IMR-90 (cell line): ENCODE measurements around the gene CPXM1. TPM values are rescaled to one million over a fixed set of nuclear protein-coding genes. Genes with fewer than 3 reads are reported as not detected.
A peak's percentile ranks its signal among the peaks of the same experiment; 100 is the strongest.

ENCODE experiments used
- ATAC-seq: fragments of 200-7000 bp; cut with Tn5 transposase; 2 replicates; pipeline ENCODE4 v1.9.1; 2020; ENCODE audit warnings: low read depth, mild to moderate bottlenecking, moderate library complexity
- BruUV-seq: library from RNA; stranded (reverse); fragments of 400-500 nt; replicated peaks from 2 replicates; lab custom pipeline; 2021; lab: Mats Ljungman, UMichigan
- CTCF ChIA-PET: fragments of 300-600 bp; formaldehyde crosslinking; extraction: SDS; loops from one replicate; lab custom pipeline; 2021; ENCODE audit warnings: antibody characterized with exemption; lab: Yijun Ruan, JAX
- POLR2A ChIA-PET: fragments of 300-600 bp; sonication (Branson Sonifier 250); formaldehyde crosslinking; loops from one replicate; lab custom pipeline; 2022; ENCODE audit warnings: antibody characterized with exemption; ENCODE audit not compliant: unreplicated experiment; lab: Charles Lee
- DNase-seq: peaks from one replicate; pipeline ENCODE4 v3.0.0; 2013
- H2AFZ ChIP-seq: replicated peaks from 2 replicates; pipeline ENCODE3; 2013; ENCODE audit warnings: low read length, mild to moderate bottlenecking; ENCODE audit not compliant: poor library complexity
- H2AK5ac ChIP-seq: 2 replicates; pipeline ENCODE4 v1.6.1; 2013; ENCODE audit warnings: low read depth, low read length, inconsistent platforms
- H2AK9ac ChIP-seq: replicated peaks from 2 replicates; pipeline ENCODE3; 2013; ENCODE audit warnings: mild to moderate bottlenecking, low read depth, low read length, moderate library complexity; ENCODE audit not compliant: poor library complexity
- H2BK120ac ChIP-seq: 2 replicates; pipeline ENCODE4 v1.6.1; 2013; ENCODE audit warnings: low read depth, low read length, inconsistent platforms
- H2BK15ac ChIP-seq: 3 replicates; pipeline ENCODE4 v1.6.1; 2013; ENCODE audit warnings: low read depth, low read length, inconsistent platforms
- H2BK20ac ChIP-seq: 2 replicates; pipeline ENCODE4 v1.6.1; 2013; ENCODE audit warnings: low read depth, mild to moderate bottlenecking, inconsistent platforms, low read length, moderate library complexity
- H2BK5ac ChIP-seq: 2 replicates; pipeline ENCODE4 v1.6.1; 2013; ENCODE audit warnings: mild to moderate bottlenecking, low read depth, low read length, inconsistent platforms; ENCODE audit not compliant: poor library complexity, severe bottlenecking
- H3K14ac ChIP-seq: replicated peaks from 2 replicates; pipeline ENCODE4 v1.6.1; 2013; ENCODE audit warnings: low read depth, low read length, inconsistent platforms
- H3K18ac ChIP-seq: 2 replicates; pipeline ENCODE4 v1.6.1; 2013; ENCODE audit warnings: low read depth, low read length, control low read depth
- H3K23ac ChIP-seq: 2 replicates; pipeline ENCODE4 v1.6.1; 2013; ENCODE audit warnings: low read depth, low read length, inconsistent platforms
- H3K27ac ChIP-seq: 2 replicates; pipeline ENCODE4 v1.5.1; 2013; ENCODE audit warnings: mild to moderate bottlenecking, control low read depth, low read length; ENCODE audit not compliant: insufficient read depth
- H3K27me3 ChIP-seq: 2 replicates; pipeline ENCODE4 v1.6.1; 2013; ENCODE audit warnings: low read length; ENCODE audit not compliant: control insufficient read depth, insufficient read depth
- H3K36me3 ChIP-seq: 2 replicates; pipeline ENCODE4 v1.6.1; 2013; ENCODE audit warnings: low read length, mixed read lengths; ENCODE audit not compliant: control insufficient read depth, insufficient read depth
- H3K4ac ChIP-seq: 2 replicates; pipeline ENCODE4 v1.6.1; 2013; ENCODE audit warnings: low read depth, low read length, inconsistent platforms
- H3K4me1 ChIP-seq: 2 replicates; pipeline ENCODE4 v1.6.1; 2013; ENCODE audit warnings: low read length, mixed read lengths; ENCODE audit not compliant: control insufficient read depth, insufficient read depth
- H3K4me2 ChIP-seq: 2 replicates; pipeline ENCODE4 v1.6.1; 2013; ENCODE audit warnings: low read depth, mild to moderate bottlenecking, control low read depth, low read length, moderate library complexity
- H3K4me3 ChIP-seq: 2 replicates; pipeline ENCODE4 v1.5.1; 2013; ENCODE audit warnings: low read depth, mild to moderate bottlenecking, control low read depth, low read length, moderate library complexity; ENCODE audit not compliant: insufficient read depth
- H3K56ac ChIP-seq: 2 replicates; pipeline ENCODE4 v1.6.1; 2013; ENCODE audit warnings: low read length, inconsistent platforms; ENCODE audit not compliant: insufficient read depth; ENCODE audit errors: extremely low read depth
- H3K79me1 ChIP-seq, 2 experiments: 2 replicates each; pipeline ENCODE4 v1.6.1; 2013; ENCODE audit warnings: low read length in 2 of 2, inconsistent platforms in 1 of 2, low read depth in 1 of 2
- H3K9ac ChIP-seq: 2 replicates; pipeline ENCODE4 v1.6.1; 2013; ENCODE audit warnings: low read depth, low read length, control low read depth
- H3K9me1 ChIP-seq: 2 replicates; pipeline ENCODE4 v1.6.1; 2013; ENCODE audit warnings: low read length, inconsistent platforms; ENCODE audit not compliant: insufficient read depth
- H3K9me3 ChIP-seq: 2 replicates; pipeline ENCODE4 v1.6.1; 2013; ENCODE audit warnings: low read length; ENCODE audit not compliant: control insufficient read depth, insufficient read depth
- H4K20me1 ChIP-seq: 2 replicates; pipeline ENCODE4 v1.6.1; 2013; ENCODE audit warnings: low read length, inconsistent platforms; ENCODE audit not compliant: insufficient read depth
- H4K5ac ChIP-seq: 2 replicates; pipeline ENCODE4 v1.6.1; 2013; ENCODE audit warnings: mild to moderate bottlenecking, low read depth, low read length, control low read depth
- H4K8ac ChIP-seq, 2 experiments: 2 replicates each; pipeline ENCODE4 v1.6.1; 2013; ENCODE audit warnings: low read depth in 2 of 2, low read length in 2 of 2, control low read depth in 1 of 2, inconsistent platforms in 1 of 2
- H4K91ac ChIP-seq: 2 replicates; pipeline ENCODE4 v1.6.1; 2013; ENCODE audit warnings: low read depth, low read length, inconsistent platforms; ENCODE audit not compliant: insufficient read depth
- CHD1 ChIP-seq: IDR thresholded peaks from 2 replicates; pipeline ENCODE4 v1.6.1; 2012; ENCODE audit warnings: low read depth, low read length, improper control_type of control experiment
- WGBS, 2 experiments: methylation state at CpG; one replicate each; pipeline versions ENCODE4 v1.1.5 to v1.1.7; 2013; ENCODE audit warnings: missing lambda C conversion rate in 2 of 2; ENCODE audit not compliant: insufficient read length in 1 of 2; ENCODE audit errors: extremely low coverage in 2 of 2; 5-methylcytosine and 5-hydroxymethylcytosine counted together
- dilution Hi-C: fragments of 300-500 bp; cut with HindIII; formaldehyde crosslinking; loops from one replicate; pipeline ENCODE4 v1.14.3; 2018; ENCODE audit warnings: low sequenced_read_pairs; ENCODE audit not compliant: unreplicated experiment
- in situ Hi-C: fragments of 300-500 bp; cut with MboI; formaldehyde crosslinking; loops from 3 replicates; pipeline ENCODE4 v1.14.3; 2019; ENCODE audit warnings: low sequenced_read_pairs, inconsistent platforms, mixed read lengths
- intact Hi-C: fragments of 100-400 bp; cut with micrococcal nuclease; formaldehyde crosslinking; loops from 2 replicates; pipeline ENCODE4 v1.10.0; 2022
- polyA plus RNA-seq, 3 experiments: library from polyadenylated mRNA; depleted of rRNA; stranded (reverse); fragments of >200 nt; gene quantifications; 2 replicates each; pipeline ENCODE4 v1.2.3, GENCODE V29; 2012; ENCODE audit warnings: low replicate concordance in 1 of 3
- total RNA-seq: library from RNA; depleted of rRNA; stranded (reverse); fragments of >200 nt; gene quantifications from 2 replicates; pipeline ENCODE4 v1.2.3, GENCODE V29; 2012

CPXM1 gene
- total and polyA plus RNA-seq, 2 of the 4 experiments (the other 2 are of a cell fraction): 1.1 to 4.6 TPM

GRCh38 chr20:2804852-2805688, 4.6 kb upstream of the CPXM1 start:
- CTCF ChIA-PET: no interaction called here
- H2AFZ ChIP-seq: peak overlapping the region; percentile 61
- BruUV-seq: no TSS peak

More at GRCh38 chr20:2804852-2805688, 4.6 kb upstream of the CPXM1 start:
- in situ Hi-C loops: loop anchor here (25.0 kb wide), 1 partner anchor 693 kb away; the partner anchor contains the start of gene STK35
- no peaks in the 10 kb centered on the region for H3K79me1 ChIP-seq
- dilution Hi-C loops: no loop called here
- no peak overlapping the region for H3K4ac ChIP-seq
- no peak overlapping the region for H2BK20ac ChIP-seq
- H4K5ac ChIP-seq: no peak overlapping the region
- no peak overlapping the region for H2BK5ac ChIP-seq
- H3K4me1 ChIP-seq: peaks cover 3% of the 10 kb centered on the region; the same call in 1 of the 2 replicates
- no peak for TF ChIP-seq CHD1
- no peak overlapping the region for H3K14ac ChIP-seq
- peaks cover 66% of the 10 kb centered on the region for H3K27me3 ChIP-seq
- no peak overlapping the region for H4K8ac ChIP-seq
- POLR2A ChIA-PET: no interaction called here
- H3K9me1 ChIP-seq: peaks cover 3% of the 10 kb centered on the region; the same call in 1 of the 2 replicates
- no peaks in the 10 kb centered on the region for H4K20me1 ChIP-seq
- H3K4me2 ChIP-seq: peak overlapping the region; percentile 56; the same call in 1 of the 2 replicates
- H3K56ac ChIP-seq: no peak overlapping the region
- no peak overlapping the region for H4K91ac ChIP-seq
- 0 out of 2 replicates have a peak, but pooled peaks cover 9% of the 10 kb centered on the region for H3K9me3 ChIP-seq
- H3K4me3 ChIP-seq: no peak overlapping the region
- no peak overlapping the region for H3K9ac ChIP-seq
- no peak overlapping the region for H3K23ac ChIP-seq
- intact Hi-C loops: no loop called here
- no peak overlapping the region for H2BK120ac ChIP-seq
- H3K36me3 ChIP-seq: no peaks in the 10 kb centered on the region
- H3K27ac ChIP-seq: no peak overlapping the region
- H3K18ac ChIP-seq: no peak overlapping the region
- ATAC-seq (peak; percentile 62), DNase-seq (no peak)
- no peak overlapping the region for H2AK9ac ChIP-seq
- H2AK5ac ChIP-seq: no peak overlapping the region
- 48% methylated on average over 5 of the region's 49 CpGs; no CpG with 5 or more reads in 1 of the 2 experiments for whole genome bisulfite sequencing, 2 experiments
- no peak overlapping the region for H2BK15ac ChIP-seq
